Skeletal muscle satellite cell (primary cell): ENCODE measurements around the gene ARL2. TPM values are rescaled to one million over a fixed set of nuclear protein-coding genes. Genes with fewer than 3 reads are reported as not detected.
A peak's percentile ranks its signal among the peaks of the same experiment; 100 is the strongest.
"Not testable (repeated sequence)": the region's sequence is repeated elsewhere in the genome, so short reads cannot be mapped to it uniquely, and the experiment has no call there.

Source experiments
- H3K27me3 ChIP-seq: 2 replicates; pipeline ENCODE4 v1.7.0; 2013; ENCODE audit warnings: low read length; ENCODE audit not compliant: control insufficient read depth, insufficient read depth
- H3K36me3 ChIP-seq: 2 replicates; pipeline ENCODE4 v1.7.0; 2013; ENCODE audit warnings: mild to moderate bottlenecking, control low read depth, low read length; ENCODE audit not compliant: insufficient read depth
- H3K4me1 ChIP-seq: 2 replicates; pipeline ENCODE4 v1.7.0; 2013; ENCODE audit warnings: low read length; ENCODE audit not compliant: control insufficient read depth, insufficient read depth
- H3K4me2 ChIP-seq: 2 replicates; pipeline ENCODE4 v1.7.0; 2013; ENCODE audit warnings: mild to moderate bottlenecking, low read length
- H3K4me3 ChIP-seq: 2 replicates; pipeline ENCODE4 v1.7.0; 2013; ENCODE audit warnings: low read length
- H3K9ac ChIP-seq: 2 replicates; pipeline ENCODE4 v1.7.0; 2013; ENCODE audit warnings: mild to moderate bottlenecking, low read depth, low read length, moderate library complexity
- H3K9me3 ChIP-seq: replicated peaks from 2 replicates; pipeline ENCODE4 v1.7.0; 2013; ENCODE audit warnings: mild to moderate bottlenecking, control low read depth, low read length
- total RNA-seq: library from RNA; depleted of rRNA; stranded (reverse); fragments of >200 nt; gene quantifications from 2 replicates; pipeline ENCODE4 v1.2.3, GENCODE V29; 2012; rRNA removed

ARL2 gene
- total RNA-seq: 45.2 and 46.9 TPM in 2 replicates

DNA sequence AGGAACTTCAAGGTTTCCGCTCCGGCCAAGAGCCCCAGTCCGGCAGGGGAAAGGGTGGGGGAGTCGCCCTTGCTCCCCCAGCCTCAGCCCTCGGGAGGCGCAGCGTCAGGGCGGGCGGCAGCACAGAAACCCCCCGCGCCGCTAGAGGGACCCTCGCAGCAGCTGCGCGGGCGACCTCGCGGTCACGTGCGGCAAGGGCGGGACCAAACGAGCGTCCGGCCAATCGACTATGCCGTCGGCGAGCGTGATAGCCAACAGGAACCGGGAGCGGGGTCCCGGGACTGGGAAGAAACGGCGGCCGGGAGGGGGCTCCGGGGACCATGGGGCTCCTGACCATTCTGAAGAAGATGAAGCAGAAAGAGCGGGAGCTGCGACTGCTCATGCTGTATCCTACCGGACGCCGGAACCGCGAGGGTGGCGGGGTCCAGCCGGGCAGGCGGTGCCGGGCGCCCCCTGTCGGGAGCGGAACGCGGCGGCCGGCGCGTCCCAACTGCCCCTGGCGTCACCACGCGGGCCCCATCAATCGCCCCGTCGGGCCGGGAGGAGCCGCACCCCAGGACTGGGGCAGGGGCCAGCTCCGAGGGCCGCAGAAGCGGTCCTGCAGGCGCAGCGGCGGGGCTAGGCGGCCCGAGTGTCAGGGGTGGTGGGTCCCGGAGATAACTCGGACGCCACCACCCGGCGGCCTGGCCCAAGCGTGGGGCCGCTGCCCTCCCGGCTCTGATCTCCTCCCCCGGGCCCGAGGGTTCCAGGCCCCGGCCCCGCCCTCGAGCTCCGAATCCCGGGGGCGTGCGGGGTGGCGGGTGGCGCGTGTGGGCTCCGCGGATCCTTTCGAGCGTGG, at the start of gene ARL2:
Gene ARL2 (plus strand): TSS at position 273 of the 838 bp plus-strand sequence. CDS start 48 bp downstream, at position 321.
- Histone ChIP-seq H3K27me3 (no peaks in the 10 kb centered on the region), H3K4me1 (peaks cover 6% of the 10 kb centered on the region), H3K9ac (peak within 1 kb of the TSS; percentile 96), H3K36me3 (peaks cover 10% of the 10 kb centered on the region), H3K4me3 (peak within 1 kb of the TSS; percentile 84), H3K9me3 (no peaks in the 10 kb centered on the region), H3K4me2 (peak within 1 kb of the TSS; percentile 98)

DNA sequence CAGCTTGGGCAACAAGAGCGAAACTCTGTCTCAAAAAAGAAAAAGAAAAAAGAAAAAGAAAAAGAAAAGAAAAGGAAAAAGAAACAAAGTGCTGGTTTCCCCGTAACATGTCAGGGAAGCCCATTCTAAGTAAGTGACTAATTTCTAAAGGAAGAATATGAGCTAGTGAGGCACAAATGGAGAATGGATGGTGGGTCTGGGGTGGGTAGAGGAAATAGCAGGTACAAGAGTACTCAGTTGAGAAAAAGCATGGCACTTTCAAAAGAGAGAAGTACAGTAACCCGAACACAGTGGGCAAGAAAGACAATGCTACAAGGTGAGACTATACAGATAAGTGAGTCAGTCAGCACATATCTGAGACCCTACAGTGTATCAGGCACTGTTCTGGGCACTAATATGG, 46.6 kb upstream of the ARL2 start:
- H3K36me3 ChIP-seq: no peaks in the 10 kb centered on the region
- no peak overlapping the region for H3K4me2 ChIP-seq
- no peaks in the 10 kb centered on the region for H3K9me3 ChIP-seq
- peaks cover 8% of the 10 kb centered on the region for H3K4me1 ChIP-seq
- no peak overlapping the region for H3K4me3 ChIP-seq
- H3K9ac ChIP-seq: no peak overlapping the region
- peaks cover 4% of the 10 kb centered on the region for H3K27me3 ChIP-seq

DNA sequence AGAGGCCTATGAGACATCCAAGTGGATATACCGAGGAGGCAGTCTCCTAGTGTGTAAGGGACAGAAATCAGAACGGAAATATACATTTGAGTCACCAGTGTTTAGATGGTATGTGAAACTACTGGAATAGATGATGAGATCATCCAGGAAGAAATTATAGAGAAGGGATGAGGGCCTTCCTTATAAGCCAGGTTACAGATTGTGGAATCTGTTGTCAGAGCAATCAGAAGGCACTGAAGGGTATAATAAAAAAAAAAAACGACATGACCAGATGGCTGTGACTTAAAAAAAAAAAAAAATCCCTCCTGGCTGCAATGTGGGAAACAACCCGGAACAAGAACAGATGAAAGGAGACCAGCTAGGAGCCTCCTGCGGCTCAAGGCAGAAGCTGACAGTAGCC, 44.8 kb upstream of the ARL2 start:
- peaks cover 8% of the 10 kb centered on the region for H3K4me1 ChIP-seq
- H3K4me2 ChIP-seq: no peak overlapping the region
- H3K4me3 ChIP-seq: no peak overlapping the region
- no peaks in the 10 kb centered on the region for H3K9me3 ChIP-seq
- no peak overlapping the region for H3K9ac ChIP-seq
- no peaks in the 10 kb centered on the region for H3K27me3 ChIP-seq
- no peaks in the 10 kb centered on the region for H3K36me3 ChIP-seq

DNA sequence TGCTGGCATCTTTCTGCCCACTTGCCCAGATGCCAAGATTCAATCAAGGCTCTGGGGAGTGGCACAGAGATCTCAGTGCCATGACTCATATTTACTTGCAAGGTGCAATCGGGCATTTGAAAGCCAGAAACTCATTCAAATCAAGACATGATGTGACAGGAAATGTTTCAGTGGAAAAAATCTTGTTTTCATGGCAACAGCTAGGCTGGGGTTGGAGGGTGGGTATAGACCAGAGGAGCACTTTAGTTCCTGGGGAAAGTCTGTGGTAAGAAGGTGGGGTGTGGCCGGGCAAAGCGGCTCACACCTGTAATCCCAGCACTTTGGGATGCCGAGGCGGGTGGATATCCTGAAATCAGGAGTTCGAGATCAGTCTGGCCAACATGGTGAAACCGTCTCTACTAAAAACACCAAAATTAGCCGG, 43.2 kb upstream of the ARL2 start:
- Histone ChIP-seq H3K27me3 (no peaks in the 10 kb centered on the region), H3K9me3 (no peaks in the 10 kb centered on the region), H3K4me1 (peaks cover 8% of the 10 kb centered on the region), H3K9ac (no peak overlapping the region), H3K4me3 (no peak overlapping the region), H3K36me3 (no peaks in the 10 kb centered on the region), H3K4me2 (no peak overlapping the region)

DNA sequence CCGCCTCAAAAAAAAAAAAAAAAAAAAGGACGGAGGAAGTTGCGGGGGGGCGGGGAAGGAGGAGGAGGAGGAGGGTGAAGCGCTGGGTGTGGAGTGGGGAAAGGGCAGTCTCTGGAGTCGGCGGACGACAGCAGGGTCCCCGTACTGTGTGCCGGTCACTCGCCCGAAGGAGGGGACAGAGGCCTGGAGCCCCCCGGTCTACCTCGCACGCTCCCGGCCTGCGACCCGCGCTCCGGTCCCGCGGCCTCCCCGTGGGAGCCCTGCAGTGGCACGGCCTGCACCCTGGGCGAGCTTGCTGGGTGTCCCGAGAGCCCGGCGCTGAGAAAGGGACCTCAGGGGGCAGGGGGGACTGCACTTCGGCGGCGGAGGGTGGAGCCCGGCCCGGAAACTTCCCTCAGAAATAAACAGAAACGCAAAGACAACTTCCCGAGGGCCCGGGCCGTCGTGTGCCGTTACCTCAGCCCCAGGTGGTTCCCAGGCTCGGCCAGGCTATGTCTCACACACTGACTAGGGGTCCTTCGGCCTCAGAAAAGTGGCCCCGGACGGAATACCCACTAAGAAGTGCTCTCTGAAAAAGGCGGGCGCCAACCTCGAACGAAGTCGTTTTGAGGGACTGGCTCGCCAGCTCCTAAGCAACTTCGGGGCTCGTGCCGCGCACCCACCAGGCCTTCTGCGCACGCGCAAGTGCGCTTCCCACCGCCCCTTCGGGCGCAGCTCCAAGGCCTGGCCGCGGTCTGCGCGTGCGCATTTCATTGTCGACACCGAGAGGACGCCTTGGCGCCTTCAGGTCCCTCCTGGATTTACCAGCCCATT, 42.3 kb upstream of the ARL2 start, which contains the start of gene MAJIN:
Gene MAJIN (minus strand): TSS at position 688 of the 813 bp plus-strand sequence. CDS start 12,703 bp downstream, outside the sequence.
- H3K27me3 ChIP-seq: no peaks in the 10 kb centered on the region
- H3K4me3 ChIP-seq: peak within 1 kb of the TSS; percentile 62
- no peak within 1 kb of the TSS for H3K9ac ChIP-seq
- H3K36me3 ChIP-seq: no peaks in the 10 kb centered on the region
- H3K4me2 ChIP-seq: peak within 1 kb of the TSS; percentile 77
- H3K4me1 ChIP-seq: peaks cover 8% of the 10 kb centered on the region
- no peaks in the 10 kb centered on the region for H3K9me3 ChIP-seq

DNA sequence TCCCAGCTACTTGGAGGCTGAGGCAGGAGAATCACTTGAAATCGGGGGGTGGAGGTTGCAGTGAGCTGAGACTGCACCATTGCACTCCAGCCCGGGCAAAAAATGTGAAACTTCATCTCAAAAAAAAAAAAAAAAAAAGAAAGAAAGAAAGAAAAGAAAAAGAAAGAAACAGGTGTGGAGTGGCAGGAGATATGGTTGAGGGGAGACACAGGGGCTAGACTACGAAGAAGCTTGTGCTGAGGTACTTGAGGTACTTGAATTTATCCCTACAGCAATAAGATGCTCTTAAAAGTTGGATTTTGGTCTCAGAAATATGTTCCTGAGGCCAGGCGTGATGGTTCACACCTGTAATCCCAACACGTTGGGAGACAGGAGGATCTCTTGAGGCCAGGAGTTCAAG, 39.8 kb upstream of the ARL2 start:
- no peak overlapping the region for H3K9ac ChIP-seq
- H3K4me1 ChIP-seq: peaks cover 8% of the 10 kb centered on the region
- no peaks in the 10 kb centered on the region for H3K36me3 ChIP-seq
- no peaks in the 10 kb centered on the region for H3K9me3 ChIP-seq
- no peak overlapping the region for H3K4me3 ChIP-seq
- H3K4me2 ChIP-seq: no peak overlapping the region
- H3K27me3 ChIP-seq: no peaks in the 10 kb centered on the region

DNA sequence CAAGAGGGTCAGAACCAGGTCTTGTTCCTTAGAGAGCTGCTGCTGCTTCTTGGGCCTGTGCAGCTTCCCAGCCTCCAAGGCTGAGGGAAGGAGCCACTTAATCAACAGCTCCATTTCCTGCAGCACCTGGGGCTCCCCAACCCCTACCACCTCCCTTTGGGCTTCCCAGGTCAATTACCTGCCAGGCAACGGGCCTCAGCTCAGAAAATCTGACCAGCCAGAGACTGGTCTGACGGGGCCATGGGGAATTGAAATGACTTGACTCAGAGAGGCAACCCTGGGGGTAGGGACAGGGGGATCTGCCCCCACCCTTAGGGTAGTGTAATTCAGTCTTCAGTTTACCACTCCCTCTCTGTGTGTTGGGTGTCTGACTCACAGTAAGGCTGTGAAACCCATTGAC, 37.3 kb upstream of the ARL2 start:
- H3K4me3 ChIP-seq: no peak overlapping the region
- H3K9me3 ChIP-seq: no peaks in the 10 kb centered on the region
- H3K4me2 ChIP-seq: no peak overlapping the region
- H3K27me3 ChIP-seq: peaks cover 6% of the 10 kb centered on the region
- H3K9ac ChIP-seq: no peak overlapping the region
- H3K36me3 ChIP-seq: no peaks in the 10 kb centered on the region
- H3K4me1 ChIP-seq: peaks cover 6% of the 10 kb centered on the region

DNA sequence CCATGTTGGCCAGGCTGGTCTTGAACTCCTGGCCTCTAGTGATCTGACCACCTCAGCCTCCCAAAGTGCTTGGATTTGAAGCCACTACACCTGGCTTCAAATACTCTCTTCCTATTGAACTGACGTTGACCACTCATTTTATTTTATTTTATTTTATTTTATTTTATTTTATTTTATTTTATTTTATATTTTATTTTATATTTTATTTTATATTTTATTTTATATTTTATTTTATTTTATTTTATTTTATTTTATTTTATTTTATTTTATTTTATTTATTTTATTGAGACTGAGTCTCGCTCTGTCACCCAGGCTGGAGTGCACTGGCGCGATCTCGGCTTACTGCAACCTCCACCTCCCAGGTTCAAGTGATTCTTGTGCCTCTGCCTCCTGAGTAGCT, 30.6 kb upstream of the ARL2 start:
- H3K4me1 ChIP-seq, H3K9ac ChIP-seq, H3K4me2 ChIP-seq, H3K4me3 ChIP-seq, H3K27me3 ChIP-seq, H3K9me3 ChIP-seq, H3K36me3 ChIP-seq: not testable (repeated sequence)

DNA sequence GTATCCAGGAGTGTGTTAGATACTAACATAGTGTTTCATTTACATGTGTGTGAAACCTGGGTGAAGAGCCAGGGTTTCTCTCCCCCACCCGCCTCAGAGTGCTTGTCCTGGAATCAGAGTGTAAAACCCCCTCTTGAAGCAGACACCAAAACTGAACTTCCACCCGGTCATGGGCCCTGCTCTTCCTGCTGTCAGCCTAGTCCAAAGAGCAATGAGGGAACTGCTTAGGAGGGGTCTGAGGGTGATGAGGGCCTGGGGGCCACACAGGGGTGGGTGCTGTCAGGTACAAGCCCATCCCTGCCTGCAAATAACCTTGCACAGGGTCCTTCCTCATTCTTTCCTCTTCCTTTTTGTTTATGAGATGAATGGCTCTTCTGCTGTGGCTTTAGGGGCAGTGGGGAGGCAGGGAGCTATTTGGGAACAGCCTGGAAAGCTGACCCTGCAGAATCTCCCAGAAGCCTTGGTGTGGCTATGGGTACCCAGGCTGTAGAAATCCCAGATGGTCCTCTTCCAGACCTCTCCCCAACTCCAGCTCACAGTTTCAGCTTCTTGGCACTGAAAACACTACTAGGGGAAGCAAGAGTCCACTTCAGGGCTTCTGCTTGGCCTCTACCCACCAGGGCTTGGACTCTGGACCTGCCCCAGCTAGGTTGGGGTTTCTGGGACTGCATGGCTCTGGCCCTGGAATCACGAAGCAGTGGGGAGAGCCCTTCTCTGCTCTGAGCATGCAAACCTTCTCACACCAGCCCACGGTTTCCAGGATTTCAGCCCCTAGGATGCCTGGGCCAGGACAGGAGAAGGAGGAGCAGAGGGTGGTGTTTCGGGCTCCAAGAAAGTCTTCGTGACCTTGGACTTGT, 25.7 kb upstream of the ARL2 start:
- Histone ChIP-seq H3K4me1 (peaks cover 7% of the 10 kb centered on the region), H3K9me3 (no peaks in the 10 kb centered on the region), H3K9ac (no peak overlapping the region), H3K36me3 (no peaks in the 10 kb centered on the region), H3K4me2 (no peak overlapping the region), H3K27me3 (peaks cover 4% of the 10 kb centered on the region), H3K4me3 (no peak overlapping the region)

DNA sequence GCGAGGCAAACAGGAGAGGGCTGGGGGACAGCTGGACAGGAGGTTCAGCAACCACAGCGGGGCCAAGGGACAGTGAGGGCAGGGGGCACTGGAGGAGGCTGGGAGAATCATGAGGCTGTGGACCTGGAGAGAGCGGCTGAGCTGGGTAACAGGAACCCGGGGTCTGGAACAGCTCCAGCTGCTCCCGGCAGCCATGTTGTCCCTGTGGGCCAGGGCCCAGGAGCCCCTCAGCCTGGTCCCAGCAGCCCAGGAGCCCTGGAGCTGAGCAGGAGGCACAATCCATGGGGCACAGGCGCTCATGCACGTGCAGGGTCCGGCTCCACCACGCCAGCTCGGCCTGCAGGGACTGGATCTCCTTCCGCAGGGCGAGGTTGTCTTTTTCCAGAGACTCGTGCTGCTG, 24.5 kb upstream of the ARL2 start:
- Histone ChIP-seq H3K9ac (no peak overlapping the region), H3K4me2 (no peak overlapping the region), H3K36me3 (no peaks in the 10 kb centered on the region), H3K4me3 (no peak overlapping the region), H3K27me3 (peaks cover 4% of the 10 kb centered on the region), H3K9me3 (no peaks in the 10 kb centered on the region), H3K4me1 (peaks cover 7% of the 10 kb centered on the region)
